Stimulated activated CD4-positive, alpha-beta T cell treated with anti-CD3 and anti-CD28 coated beads, Interleukin-1b, Interleukin-23, amount 100 ng/mL, for 24 hours (primary cell): ENCODE measurements around the gene RPF1.
A peak's percentile ranks its signal among the peaks of the same experiment; 100 is the strongest.
"Not testable (repeated sequence)": the region's sequence is repeated elsewhere in the genome, so short reads cannot be mapped to it uniquely, and the experiment has no call there.

Experiments
- DNase-seq, 4 experiments: peaks; one replicate each; pipeline ENCODE4 v3.0.0-alpha.2; 2020; ENCODE audit warnings: low read depth in 4 of 4, low spot score in 1 of 4

Gene RPF1

GRCh38 chr1:84478876-84479868 is at the start of gene RPF1:
RPF1 (plus strand) TSS chr1:84479266; CDS start chr1:84479282, 16 bp downstream.
- DNase-seq, result peak; percentile 45 to 67 (median 55)

DNA sequence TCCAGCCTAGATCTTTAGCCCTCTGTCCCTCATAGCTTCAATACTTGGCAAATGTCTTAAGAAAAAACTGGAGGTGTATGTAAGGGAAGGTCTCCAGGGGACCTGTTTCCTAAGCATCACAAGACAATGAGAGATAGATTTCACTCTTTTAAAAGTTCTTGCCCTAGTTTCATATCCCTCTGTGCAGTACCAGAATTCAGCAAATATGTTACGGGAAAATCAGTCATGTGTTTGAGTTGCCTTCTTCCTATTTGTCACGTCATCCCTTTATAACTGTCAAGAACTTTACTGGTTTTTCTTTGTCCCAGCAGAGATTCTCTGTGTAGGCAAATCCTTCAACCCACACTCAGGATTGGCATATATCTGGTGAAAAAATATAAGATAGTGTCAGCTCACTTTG is 48.5 kb upstream of the RPF1 start:
- no peak for DNase-seq

GRCh38 chr1:84433258-84434080 is 45.6 kb upstream of the RPF1 start:
- DNase-seq, result peak in 1 of 4 experiments; percentile 27

DNA sequence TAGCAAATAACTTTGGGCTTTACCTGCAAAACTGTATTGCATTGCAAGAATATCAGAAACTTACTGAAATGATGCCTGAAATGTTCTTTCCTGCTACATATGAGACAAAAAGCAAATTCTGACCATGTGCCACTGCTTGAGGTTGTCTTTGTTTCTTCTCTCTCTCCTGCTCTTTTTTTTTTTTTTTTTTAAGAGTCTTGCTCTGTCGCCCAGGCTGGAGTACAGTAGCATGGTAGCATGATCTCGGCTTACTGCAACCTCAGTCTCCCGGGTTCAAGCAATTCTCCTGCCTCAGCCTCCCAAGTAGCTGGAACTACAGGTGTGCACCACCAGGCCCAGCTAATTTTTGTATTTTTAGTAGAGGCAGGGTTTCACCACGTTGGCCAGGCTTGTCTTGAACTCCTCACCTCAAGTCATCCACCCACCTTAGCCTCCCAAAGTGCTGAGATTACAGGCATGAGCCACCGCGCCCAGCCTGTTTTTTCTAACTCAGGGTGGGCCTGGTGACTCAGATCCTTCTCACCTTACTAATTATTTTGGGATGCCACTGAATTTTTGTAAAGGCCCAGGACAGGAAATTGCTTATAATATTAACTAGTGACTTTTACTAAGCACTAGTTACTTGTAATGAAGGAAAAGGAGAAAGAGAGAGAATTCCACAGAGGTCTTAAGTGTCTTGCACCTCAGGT is 44.8 kb upstream of the RPF1 start:
- no peak for DNase-seq

GRCh38 chr1:84434801-84435549 is 44.1 kb upstream of the RPF1 start:
- DNase-seq, result no peak

DNA sequence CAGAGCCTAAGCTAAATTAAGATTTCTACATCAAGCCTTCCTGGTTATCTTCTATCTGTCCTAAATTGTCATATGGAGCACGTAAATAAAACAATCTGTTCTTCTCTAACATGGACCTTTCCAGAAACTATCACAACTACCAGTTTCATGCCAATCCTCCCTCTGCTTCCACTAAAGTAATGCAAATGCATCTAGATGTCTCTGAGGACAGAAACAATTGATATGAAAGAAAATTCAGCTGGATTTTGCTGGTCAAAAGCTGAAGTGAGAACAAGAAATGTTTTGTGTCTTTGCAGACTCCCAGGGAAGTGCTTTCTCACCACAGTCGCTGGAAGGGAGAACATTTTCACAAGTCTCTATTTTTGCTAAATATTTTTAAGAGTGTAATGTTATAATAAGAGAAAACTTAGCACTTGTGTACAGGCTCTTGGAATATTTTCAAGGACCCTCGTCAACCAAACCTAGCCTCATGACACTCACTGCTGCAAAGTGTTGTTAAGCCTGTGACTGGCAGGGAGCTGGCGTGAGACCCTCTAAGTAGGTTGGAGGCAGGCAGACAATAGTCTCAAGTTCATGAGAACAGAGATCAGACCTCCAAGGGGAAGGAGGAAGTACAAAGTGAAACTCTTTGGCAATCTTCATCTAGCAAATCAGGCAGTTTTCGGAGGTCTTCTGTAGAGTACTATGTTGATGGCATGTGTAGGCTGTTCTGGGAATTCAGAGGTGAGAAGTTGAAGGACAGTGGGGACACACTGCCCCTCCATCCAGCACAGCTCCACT is 42.0 kb upstream of the RPF1 start:
- no peak for DNase-seq

GRCh38 chr1:84442256-84442655 is 36.8 kb upstream of the RPF1 start:
- DNase-seq, result no peak

DNA sequence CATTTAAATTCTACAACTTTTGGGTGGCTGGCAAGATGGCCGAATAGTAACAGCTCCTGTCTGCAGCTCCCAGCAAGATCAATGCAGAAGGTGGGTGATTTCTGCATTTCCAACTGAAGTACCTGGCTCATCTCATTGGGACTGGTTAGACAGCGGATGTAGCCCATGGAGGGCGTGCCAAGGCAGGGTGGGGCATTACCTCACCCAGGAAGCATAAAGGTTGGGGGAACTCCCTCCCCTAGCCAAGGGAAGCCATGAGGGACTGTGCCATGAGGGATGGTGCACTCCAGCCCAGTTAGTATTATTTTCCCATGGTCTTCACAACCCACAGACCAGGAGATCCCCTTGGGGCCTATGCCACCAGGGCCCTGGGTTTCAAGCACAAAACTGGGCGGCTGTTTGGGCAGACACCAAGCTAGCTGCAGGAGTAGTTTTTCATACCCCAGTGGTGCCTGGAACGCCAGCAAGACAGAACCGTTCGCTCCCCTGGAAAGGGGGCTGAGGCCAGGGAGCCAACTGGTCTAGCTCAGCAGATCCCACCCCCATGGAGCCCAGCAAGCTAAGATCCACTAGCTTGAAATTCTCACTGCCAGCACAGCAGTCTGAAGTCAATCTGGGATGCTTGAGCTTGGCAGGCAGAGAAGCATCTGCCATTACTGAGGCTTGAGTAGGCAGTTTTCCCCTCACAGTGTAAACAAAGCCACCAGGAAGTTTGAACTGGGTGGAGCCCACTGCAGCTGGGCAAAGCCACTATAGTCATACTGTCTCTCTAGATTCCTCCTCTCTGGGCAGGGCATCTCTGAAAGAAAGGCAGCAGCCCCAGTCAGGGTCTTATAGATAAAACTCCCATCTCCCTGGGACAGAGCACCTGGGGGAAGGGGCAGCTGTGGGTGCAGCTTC is 36.1 kb upstream of the RPF1 start:
- DNase-seq, result not testable (repeated sequence)

- not testable (repeated sequence) for DNase-seq
Measured at GRCh38 chr1:84448704-84449103, 30.4 kb upstream of the RPF1 start.

DNA sequence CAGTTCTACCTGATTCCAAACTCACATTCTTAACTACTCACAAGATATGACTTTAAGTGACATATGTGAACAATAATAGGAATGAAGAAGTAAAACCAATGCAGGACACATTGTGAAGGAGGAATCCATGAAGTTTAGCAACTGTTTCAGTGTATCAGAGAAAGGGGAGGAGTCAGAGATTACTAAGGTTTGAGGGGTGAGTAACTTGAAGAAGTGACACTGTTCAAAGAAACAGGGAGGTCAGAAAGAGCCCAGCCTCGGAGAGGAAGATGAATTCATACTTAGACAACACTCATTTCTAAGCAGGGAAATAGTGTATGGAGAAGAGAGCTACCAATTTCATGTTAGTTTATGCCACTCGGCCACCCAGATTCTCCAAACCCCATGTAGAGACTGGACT is 28.2 kb upstream of the RPF1 start:
- DNase-seq, result no peak

DNA sequence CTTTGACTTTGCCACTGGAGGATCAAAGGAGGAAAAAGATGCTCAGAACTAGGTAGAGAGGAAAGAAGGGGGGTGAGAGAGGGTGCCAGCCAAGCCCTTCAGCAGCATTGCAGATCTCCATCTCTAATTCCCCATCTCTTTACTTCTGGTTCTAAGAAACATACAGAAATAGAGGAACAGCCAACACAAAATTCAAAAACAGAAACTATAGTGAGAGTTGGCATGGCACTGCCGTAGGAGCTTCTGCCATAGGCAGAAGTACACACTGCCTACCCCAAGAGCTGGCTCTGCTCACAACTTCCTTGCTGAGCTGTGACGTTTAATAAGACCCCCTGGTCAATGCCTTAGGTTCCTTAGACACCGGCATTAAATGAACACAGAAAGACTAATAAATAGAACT is 26.6 kb upstream of the RPF1 start:
- no peak for DNase-seq

DNA sequence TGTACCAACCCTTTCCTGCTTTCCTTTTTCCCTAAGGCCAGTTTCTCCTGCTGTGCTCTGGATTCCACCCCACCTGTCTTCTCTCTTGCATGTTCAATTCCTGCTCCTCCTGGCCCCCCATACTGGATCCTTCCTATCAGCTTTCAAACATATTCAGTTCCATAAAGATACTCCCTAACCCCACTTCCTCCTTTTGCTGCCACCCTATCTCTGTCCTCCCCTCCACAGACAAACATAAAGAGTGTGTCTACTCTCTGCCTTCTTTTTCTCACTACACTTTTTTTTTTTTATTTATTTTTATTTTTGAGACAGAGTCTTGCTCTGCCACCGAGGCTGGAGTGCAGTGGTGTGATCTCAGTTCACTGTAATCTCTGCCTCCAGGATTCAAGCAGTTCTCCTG is 16.9 kb upstream of the RPF1 start:
- DNase-seq, result no peak

DNA sequence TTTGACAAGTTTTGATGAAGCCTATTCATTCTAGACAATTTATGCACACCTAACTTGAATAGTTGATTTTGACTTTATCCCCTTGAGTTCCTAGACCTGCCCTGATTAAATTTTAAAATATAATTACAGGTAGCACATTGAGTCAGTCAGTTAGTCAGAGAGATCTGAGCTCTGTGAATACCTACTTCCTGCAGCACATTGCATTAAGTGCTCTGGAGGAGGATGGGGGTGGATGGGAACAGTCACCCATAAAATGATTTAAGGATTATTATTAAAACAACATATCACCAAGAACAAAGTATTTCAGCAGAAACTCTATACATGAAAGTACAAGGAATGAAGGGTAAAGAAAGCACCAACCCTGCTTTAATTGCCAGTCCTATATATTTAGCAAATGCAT is 11.8 kb upstream of the RPF1 start:
- DNase-seq, result no peak

GRCh38 chr1:84476225-84476624 is 2.8 kb upstream of the RPF1 start:
- DNase-seq, result no peak

GRCh38 chr1:84479998-84480397 is 932 bp downstream of the RPF1 start:
- DNase-seq, result no peak

GRCh38 chr1:84480650-84481049 is 1.6 kb downstream of the RPF1 start:
- no peak for DNase-seq

DNA sequence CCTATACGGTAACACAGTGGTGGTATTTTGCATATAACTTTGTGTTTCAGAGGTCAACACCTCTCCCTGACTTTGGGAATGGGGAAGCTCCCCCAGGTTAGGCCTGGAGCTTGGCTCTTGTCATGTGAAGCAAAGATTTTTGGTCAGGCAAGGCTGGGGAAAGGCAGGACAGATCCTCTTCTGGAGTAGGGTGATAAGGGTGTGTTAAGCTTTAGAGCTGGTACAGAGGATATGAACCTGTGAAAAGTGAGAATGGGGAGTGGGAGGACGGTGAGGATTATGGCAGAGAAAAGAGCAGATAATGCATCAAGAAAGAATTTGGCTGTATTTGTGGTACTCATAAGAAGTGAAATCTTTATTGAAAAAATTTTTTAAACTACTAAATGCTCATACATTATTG is 2.3 kb downstream of the RPF1 start:
- DNase-seq, result no peak

DNA sequence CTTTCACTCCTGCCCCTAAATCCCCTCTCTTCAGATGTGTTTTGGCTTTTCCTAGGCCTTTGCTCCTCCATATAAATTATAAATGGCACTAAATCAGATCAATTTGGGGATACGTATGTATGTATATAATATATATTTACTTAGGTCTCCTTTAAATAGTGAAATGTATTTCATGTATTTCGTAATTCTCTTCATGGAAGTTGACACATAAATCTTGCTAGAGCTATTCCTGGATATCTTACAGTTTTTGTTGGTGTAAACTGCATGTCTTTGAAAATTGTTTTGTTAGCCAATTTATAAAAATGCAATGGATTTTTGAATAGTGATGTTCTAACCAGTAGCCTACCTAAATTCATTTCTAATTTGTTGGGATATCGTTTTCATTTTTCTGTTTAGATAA is 9.0 kb downstream of the RPF1 start:
- no peak for DNase-seq

DNA sequence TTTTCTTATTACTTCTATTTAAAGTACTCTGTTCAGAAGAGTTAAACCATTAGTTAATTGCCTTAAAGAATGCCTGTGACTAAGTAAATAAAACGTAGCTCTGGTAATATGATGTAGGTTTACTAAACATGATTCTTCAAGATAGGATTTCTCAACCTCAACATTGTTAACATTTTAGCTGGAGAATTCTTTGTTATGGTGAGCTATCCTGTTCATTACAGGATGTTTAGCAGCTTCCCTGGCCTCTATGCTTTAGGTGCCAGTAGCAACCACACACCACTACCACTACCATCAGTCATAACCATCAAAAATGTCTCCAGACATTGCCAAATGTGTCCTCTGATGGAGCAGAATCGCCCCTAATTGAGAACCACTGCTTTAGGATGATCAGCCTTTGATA is 10.7 kb downstream of the RPF1 start:
- DNase-seq, result no peak
